HCT116 (cell line): ENCODE data around the gene RBMS1. TPM values are rescaled to one million over a fixed set of nuclear protein-coding genes. Genes with fewer than 3 reads are reported as not detected.

Experiments used
- ATAC-seq: fragments of 200-7000 bp; cut with Tn5 transposase; 2 replicates; pipeline ENCODE4 v1.9.1; 2020; ENCODE audit warnings: mild to moderate bottlenecking, moderate library complexity
- BruUV-seq: library from RNA; stranded (reverse); fragments of 400-500 nt; replicated peaks from 2 replicates; lab custom pipeline; 2021; lab: Mats Ljungman, UMichigan
- CTCF ChIA-PET: fragments of 300-600 bp; sonication (Branson Sonifier 250); formaldehyde crosslinking; loops from one replicate; lab custom pipeline; 2021; ENCODE audit warnings: antibody characterized with exemption; lab: Charles Lee
- POLR2A ChIA-PET: fragments of 300-600, 350-600 bp; sonication (Branson Sonifier 250); formaldehyde crosslinking; loops from one replicate; lab custom pipeline; 2021; ENCODE audit warnings: antibody characterized with exemption; lab: Charles Lee
- RAD21 ChIA-PET, 2 experiments: fragments of 300-600 bp; sonication (Branson Sonifier 250); formaldehyde crosslinking; loops; one replicate each; lab custom pipeline; 2023; ENCODE audit warnings: low total read pairs in 2 of 2; ENCODE audit not compliant: uncharacterized antibody in 2 of 2, unreplicated experiment in 2 of 2, low non-redundant PET in 1 of 2; lab: Charles Lee
- DNase-seq: peaks from one replicate; pipeline ENCODE4 v3.0.0-alpha.2; 2010; ENCODE audit warnings: low read depth, low spot score
- H2AFZ ChIP-seq: fragments of 200-600 bp; shearing (Covaris generic), sonication (generic); 2 replicates; pipeline ENCODE4 v1.6.1; 2017; ENCODE audit warnings: low read depth, mixed run types, mixed read lengths, antibody characterized with exemption, low read length; ENCODE audit not compliant: poor library complexity, severe bottlenecking
- H3K27ac ChIP-seq: 2 replicates; pipeline ENCODE4 v1.5.1; 2012; ENCODE audit warnings: low read depth, low read length
- H3K27me3 ChIP-seq: fragments of 200-600 bp; sonication (generic); 2 replicates; pipeline ENCODE4 v1.6.1; 2016; ENCODE audit warnings: mixed run types, low read length, mixed read lengths; ENCODE audit not compliant: insufficient read depth
- H3K36me3 ChIP-seq, 2 experiments: fragments of 200-500 bp in 1 of 2; fragments of 200-600 bp in 1 of 2; sonication (Bioruptor generic) in 1 of 2; sonication (generic) in 1 of 2; 2 replicates each; pipeline versions ENCODE4 v1.5.1 to v1.6.1; 2014 to 2016; ENCODE audit warnings: low read length in 2 of 2, inconsistent platforms in 1 of 2, mixed read lengths in 1 of 2, mixed run types in 1 of 2; ENCODE audit not compliant: insufficient read depth in 2 of 2, control insufficient read depth in 1 of 2
- H3K4me1 ChIP-seq, 2 experiments: fragments of 200-600 bp in 1 of 2; sonication (generic) in 1 of 2; 2 replicates each; pipeline versions ENCODE4 v1.5.1 to v1.6.1; 2012 to 2017; ENCODE audit warnings: low read length in 2 of 2, inconsistent platforms in 1 of 2, mild to moderate bottlenecking in 1 of 2, mixed read lengths in 1 of 2, mixed run types in 1 of 2, moderate library complexity in 1 of 2; ENCODE audit not compliant: insufficient read depth in 2 of 2, control insufficient read depth in 1 of 2
- H3K4me2 ChIP-seq: fragments of 200-600 bp; sonication (generic); 2 replicates; pipeline ENCODE4 v1.6.1; 2017; ENCODE audit warnings: mixed run types, low read length, mixed read lengths
- H3K4me3 ChIP-seq, 2 experiments: fragments of 200-600 bp in 1 of 2; sonication (generic) in 1 of 2; replicated peaks in 1 of 2; 2 replicates each; pipeline ENCODE4 v1.5.1; 2011 to 2016; ENCODE audit warnings: low read length in 2 of 2, control low read depth in 1 of 2, low read depth in 1 of 2, mild to moderate bottlenecking in 1 of 2, mixed read lengths in 1 of 2, mixed run types in 1 of 2
- H3K79me2 ChIP-seq: fragments of 200-600 bp; sonication (generic); 2 replicates; pipeline ENCODE4 v1.6.1; 2017; ENCODE audit warnings: mild to moderate bottlenecking, mixed run types, low read length, moderate library complexity, mixed read lengths; ENCODE audit not compliant: insufficient read depth
- H3K9ac ChIP-seq: fragments of 200-600 bp; sonication (generic); 2 replicates; pipeline ENCODE4 v1.6.1; 2016; ENCODE audit warnings: low read length, mixed read lengths
- H3K9me2 ChIP-seq: fragments of 200-600 bp; sonication (generic), shearing (Covaris generic); 2 replicates; pipeline ENCODE4 v1.6.1; 2017; ENCODE audit warnings: mixed run types, mild to moderate bottlenecking, moderate library complexity; ENCODE audit not compliant: insufficient read depth
- H3K9me3 ChIP-seq, 2 experiments: fragments of 200-500 bp in 1 of 2; fragments of 200-600 bp in 1 of 2; sonication (Bioruptor generic) in 1 of 2; sonication (generic) in 1 of 2; 2 replicates each; pipeline ENCODE4 v1.6.1; 2014 to 2017; ENCODE audit warnings: low read length in 2 of 2, mixed read lengths in 2 of 2, inconsistent platforms in 1 of 2, low read depth in 1 of 2, mild to moderate bottlenecking in 1 of 2, mixed run types in 1 of 2, moderate library complexity in 1 of 2; ENCODE audit not compliant: control insufficient read depth in 1 of 2, insufficient read depth in 1 of 2
- H4K20me1 ChIP-seq: fragments of 200-600 bp; sonication (generic), shearing (Covaris generic); 2 replicates; pipeline ENCODE4 v1.6.1; 2017; ENCODE audit warnings: mixed run types, mild to moderate bottlenecking, moderate library complexity; ENCODE audit not compliant: insufficient read depth
- CBX3 ChIP-seq: IDR thresholded peaks from 2 replicates; pipeline ENCODE4 v1.6.1; 2012; ENCODE audit warnings: low read depth
- EGR1 ChIP-seq: IDR thresholded peaks from 2 replicates; pipeline ENCODE4 v1.6.1; 2012; ENCODE audit warnings: low read depth
- ELF1 ChIP-seq: IDR thresholded peaks from 2 replicates; pipeline ENCODE4 v1.6.1; 2012; ENCODE audit warnings: low read depth, borderline replicate concordance
- EZH2 ChIP-seq: fragments of 200-600 bp; sonication (generic); IDR thresholded peaks from 2 replicates; pipeline ENCODE4 v1.6.1; 2017; ENCODE audit warnings: antibody characterized with exemption, mixed run types
- EZH2phosphoT487 ChIP-seq: fragments of 200-600 bp; IDR thresholded peaks from 2 replicates; pipeline ENCODE4 v1.6.1; 2018; ENCODE audit warnings: antibody characterized with exemption, borderline replicate concordance
- FOSL1 ChIP-seq: IDR thresholded peaks from 2 replicates; pipeline ENCODE4 v1.6.1; 2012; ENCODE audit warnings: low read depth
- POLR2A ChIP-seq: IDR thresholded peaks from 2 replicates; pipeline ENCODE4 v1.7.0; 2011; ENCODE audit warnings: borderline replicate concordance; ENCODE audit not compliant: insufficient read depth, insufficient read length; ENCODE audit errors: extremely low read depth
- POLR2AphosphoS5 ChIP-seq: IDR thresholded peaks from 2 replicates; pipeline ENCODE4 v1.6.1; 2011; ENCODE audit warnings: mild to moderate bottlenecking, low read depth, low read length, moderate library complexity
- RAD21 ChIP-seq: IDR thresholded peaks from 2 replicates; pipeline ENCODE4 v1.6.1; 2012; ENCODE audit warnings: low read depth, mild to moderate bottlenecking
- SIN3A ChIP-seq: IDR thresholded peaks from 2 replicates; pipeline ENCODE4 v1.6.1; 2012; ENCODE audit warnings: low read depth
- SP1 ChIP-seq: IDR thresholded peaks from 2 replicates; pipeline ENCODE4 v1.6.1; 2012; ENCODE audit warnings: low read depth
- SRF ChIP-seq: IDR thresholded peaks from 2 replicates; pipeline ENCODE4 v1.6.1; 2012; ENCODE audit warnings: low read depth
- TCF7L2 ChIP-seq: IDR thresholded peaks from 2 replicates; pipeline ENCODE4 v1.7.0; 2011; ENCODE audit warnings: borderline replicate concordance, inconsistent platforms; ENCODE audit not compliant: insufficient read depth, insufficient read length; ENCODE audit errors: extremely low read depth
- YY1 ChIP-seq: IDR thresholded peaks from 2 replicates; pipeline ENCODE4 v1.6.1; 2011; ENCODE audit warnings: low read length, low read depth, moderate library complexity, mild to moderate bottlenecking; ENCODE audit not compliant: insufficient replicate concordance; ENCODE audit errors: extremely low read depth
- intact Hi-C: fragments of 100-400 bp; cut with micrococcal nuclease; formaldehyde crosslinking; loops from 2 replicates; pipeline ENCODE4 v1.10.0; 2022
- total RNA-seq: library from RNA; stranded (reverse); gene quantifications from one replicate; pipeline ENCODE4 v1.2.1, GENCODE V29; 2021; ENCODE audit not compliant: unreplicated experiment
- TF ChIP-seq, protein P1 (sequence below): IDR thresholded peaks from 2 replicates; pipeline ENCODE4 v1.6.1; 2012
- TF ChIP-seq, protein P2 (sequence below): IDR thresholded peaks from 2 replicates; pipeline ENCODE4 v1.6.1; 2011; ENCODE audit warnings: mild to moderate bottlenecking, low read length, moderate library complexity; ENCODE audit not compliant: insufficient replicate concordance; ENCODE audit errors: extremely low read depth
- TF ChIP-seq, protein P3 (sequence below): IDR thresholded peaks from 2 replicates; pipeline ENCODE4 v1.6.1; 2012; ENCODE audit warnings: low read depth

Gene RBMS1
- total RNA-seq, 1 experiment from 2014 or later, result 17.6 TPM

DNA sequence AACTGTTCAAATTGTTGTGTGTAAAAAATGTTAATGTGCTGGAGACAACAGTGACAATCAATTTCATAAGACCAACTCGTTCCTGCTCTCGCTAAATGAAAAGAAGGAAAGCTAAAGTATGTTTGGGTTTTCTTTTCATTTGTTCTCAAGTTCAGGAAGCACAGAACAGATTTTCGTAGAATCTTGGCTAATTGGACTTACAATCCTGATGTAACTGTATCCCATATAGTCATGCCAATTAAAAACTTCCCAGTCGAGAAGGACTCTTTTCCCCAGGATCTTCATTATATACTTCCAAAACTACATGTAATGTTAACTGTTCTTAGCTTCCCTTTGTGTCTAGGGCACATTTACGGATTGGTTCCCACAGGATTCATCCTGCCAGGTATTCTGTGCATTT, 158.2 kb downstream of the RBMS1 start:
- no peaks in the 10 kb centered on the region for H3K9me2 ChIP-seq
- ATAC-seq (no peak), DNase-seq (no peak)
- no peak overlapping the region for H3K9ac ChIP-seq
- no peaks in the 10 kb centered on the region for H3K9me3 ChIP-seq
- H4K20me1 ChIP-seq, result no peaks in the 10 kb centered on the region
- H3K36me3 ChIP-seq, result no peaks in the 10 kb centered on the region
- no peaks in the 10 kb centered on the region for H3K4me1 ChIP-seq
- H3K79me2 ChIP-seq, result no peaks in the 10 kb centered on the region
- H3K27me3 ChIP-seq, result no peaks in the 10 kb centered on the region
- no peak overlapping the region for H2AFZ ChIP-seq
- no peak overlapping the region for H3K27ac ChIP-seq
- CTCF ChIA-PET, result interaction anchor here (1.4 to 2.8 kb wide), 2 partner anchors 12 to 659 kb away, joined by 3 to 13 read pairs; no protein-coding TSS in a partner anchor
- intact Hi-C loops, result no loop called here
- RAD21 ChIA-PET, result no interaction called here
- POLR2A ChIA-PET, result no interaction called here
- no peak overlapping the region for H3K4me3 ChIP-seq
- H3K4me2 ChIP-seq, result no peak overlapping the region
- BruUV-seq, result no TSS peak
- TF ChIP-seq, protein P1, sequence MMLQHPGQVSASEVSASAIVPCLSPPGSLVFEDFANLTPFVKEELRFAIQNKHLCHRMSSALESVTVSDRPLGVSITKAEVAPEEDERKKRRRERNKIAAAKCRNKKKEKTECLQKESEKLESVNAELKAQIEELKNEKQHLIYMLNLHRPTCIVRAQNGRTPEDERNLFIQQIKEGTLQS, result no peak
- no peak for TF ChIP-seq YY1
- no peak for TF ChIP-seq EZH2
- no peak for TF ChIP-seq POLR2A
- no peak for TF ChIP-seq TCF7L2
- TF ChIP-seq SRF, result no peak
- TF ChIP-seq, protein P2, sequence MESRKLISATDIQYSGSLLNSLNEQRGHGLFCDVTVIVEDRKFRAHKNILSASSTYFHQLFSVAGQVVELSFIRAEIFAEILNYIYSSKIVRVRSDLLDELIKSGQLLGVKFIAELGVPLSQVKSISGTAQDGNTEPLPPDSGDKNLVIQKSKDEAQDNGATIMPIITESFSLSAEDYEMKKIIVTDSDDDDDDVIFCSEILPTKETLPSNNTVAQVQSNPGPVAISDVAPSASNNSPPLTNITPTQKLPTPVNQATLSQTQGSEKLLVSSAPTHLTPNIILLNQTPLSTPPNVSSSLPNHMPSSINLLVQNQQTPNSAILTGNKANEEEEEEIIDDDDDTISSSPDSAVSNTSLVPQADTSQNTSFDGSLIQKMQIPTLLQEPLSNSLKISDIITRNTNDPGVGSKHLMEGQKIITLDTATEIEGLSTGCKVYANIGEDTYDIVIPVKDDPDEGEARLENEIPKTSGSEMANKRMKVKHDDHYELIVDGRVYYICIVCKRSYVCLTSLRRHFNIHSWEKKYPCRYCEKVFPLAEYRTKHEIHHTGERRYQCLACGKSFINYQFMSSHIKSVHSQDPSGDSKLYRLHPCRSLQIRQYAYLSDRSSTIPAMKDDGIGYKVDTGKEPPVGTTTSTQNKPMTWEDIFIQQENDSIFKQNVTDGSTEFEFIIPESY, result no peak
- TF ChIP-seq FOSL1, result no peak
- TF ChIP-seq EGR1, result no peak
- no peak for TF ChIP-seq RAD21
- TF ChIP-seq, protein P3, sequence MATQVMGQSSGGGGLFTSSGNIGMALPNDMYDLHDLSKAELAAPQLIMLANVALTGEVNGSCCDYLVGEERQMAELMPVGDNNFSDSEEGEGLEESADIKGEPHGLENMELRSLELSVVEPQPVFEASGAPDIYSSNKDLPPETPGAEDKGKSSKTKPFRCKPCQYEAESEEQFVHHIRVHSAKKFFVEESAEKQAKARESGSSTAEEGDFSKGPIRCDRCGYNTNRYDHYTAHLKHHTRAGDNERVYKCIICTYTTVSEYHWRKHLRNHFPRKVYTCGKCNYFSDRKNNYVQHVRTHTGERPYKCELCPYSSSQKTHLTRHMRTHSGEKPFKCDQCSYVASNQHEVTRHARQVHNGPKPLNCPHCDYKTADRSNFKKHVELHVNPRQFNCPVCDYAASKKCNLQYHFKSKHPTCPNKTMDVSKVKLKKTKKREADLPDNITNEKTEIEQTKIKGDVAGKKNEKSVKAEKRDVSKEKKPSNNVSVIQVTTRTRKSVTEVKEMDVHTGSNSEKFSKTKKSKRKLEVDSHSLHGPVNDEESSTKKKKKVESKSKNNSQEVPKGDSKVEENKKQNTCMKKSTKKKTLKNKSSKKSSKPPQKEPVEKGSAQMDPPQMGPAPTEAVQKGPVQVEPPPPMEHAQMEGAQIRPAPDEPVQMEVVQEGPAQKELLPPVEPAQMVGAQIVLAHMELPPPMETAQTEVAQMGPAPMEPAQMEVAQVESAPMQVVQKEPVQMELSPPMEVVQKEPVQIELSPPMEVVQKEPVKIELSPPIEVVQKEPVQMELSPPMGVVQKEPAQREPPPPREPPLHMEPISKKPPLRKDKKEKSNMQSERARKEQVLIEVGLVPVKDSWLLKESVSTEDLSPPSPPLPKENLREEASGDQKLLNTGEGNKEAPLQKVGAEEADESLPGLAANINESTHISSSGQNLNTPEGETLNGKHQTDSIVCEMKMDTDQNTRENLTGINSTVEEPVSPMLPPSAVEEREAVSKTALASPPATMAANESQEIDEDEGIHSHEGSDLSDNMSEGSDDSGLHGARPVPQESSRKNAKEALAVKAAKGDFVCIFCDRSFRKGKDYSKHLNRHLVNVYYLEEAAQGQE, result no peak
- no peak for TF ChIP-seq CBX3
- TF ChIP-seq SP1, result no peak
- no peak for TF ChIP-seq POLR2AphosphoS5
- no peak for TF ChIP-seq ELF1
- TF ChIP-seq SIN3A, result no peak
- TF ChIP-seq EZH2phosphoT487, result no peak
